GM12878 (cell line): Measurements from ENCODE around the gene SHMT1. TPM values are rescaled to one million over a fixed set of nuclear protein-coding genes. Genes with fewer than 3 reads are reported as not detected.

ENCODE experiments used
- BHLHE40 ChIP-seq, 2 experiments: fragments of 450-650 bp in 1 of 2; IDR thresholded peaks; 2 replicates each; pipeline ENCODE4 v1.6.1; 2011 to 2017; ENCODE audit warnings: low read depth in 2 of 2, borderline replicate concordance in 1 of 2, improper control_type of control experiment in 1 of 2, low read length in 1 of 2, mild to moderate bottlenecking in 1 of 2
- CBX3 ChIP-seq: fragments of 200-600 bp; sonication (generic); IDR thresholded peaks from 2 replicates; pipeline ENCODE4 v1.6.1; 2016; ENCODE audit warnings: low read depth, borderline replicate concordance
- E4F1 ChIP-seq: fragments of 450-650 bp; IDR thresholded peaks from 2 replicates; pipeline ENCODE4 v1.6.1; 2018; ENCODE audit warnings: borderline replicate concordance, mild to moderate bottlenecking; ENCODE audit not compliant: partially characterized antibody
- FOXK2 ChIP-seq: fragments of 450-650 bp; IDR thresholded peaks from 2 replicates; pipeline ENCODE4 v1.6.1; 2017; ENCODE audit warnings: mild to moderate bottlenecking, moderate library complexity
- IRF4 ChIP-seq: IDR thresholded peaks from 2 replicates; pipeline ENCODE4 v1.6.1; 2011; ENCODE audit warnings: low read depth, low read length
- KAT2A ChIP-seq: conservative IDR thresholded peaks from 2 replicates; pipeline ENCODE4 v1.6.1; 2011; ENCODE audit warnings: low read depth, low read length; ENCODE audit not compliant: control insufficient read depth
- KLF5 ChIP-seq: fragments of 450-650 bp; IDR thresholded peaks from 2 replicates; pipeline ENCODE4 v1.6.1; 2014; ENCODE audit warnings: mild to moderate bottlenecking; ENCODE audit not compliant: partially characterized antibody
- MTA2 ChIP-seq: fragments of 450-650 bp; IDR thresholded peaks from 2 replicates; pipeline ENCODE4 v1.6.1; 2016; ENCODE audit warnings: low read depth, mild to moderate bottlenecking, moderate library complexity
- PKNOX1 ChIP-seq: fragments of 450-650 bp; IDR thresholded peaks from 2 replicates; pipeline ENCODE4 v1.6.1; 2016; ENCODE audit warnings: mild to moderate bottlenecking
- PML ChIP-seq: IDR thresholded peaks from 2 replicates; pipeline ENCODE4 v1.6.1; 2012; ENCODE audit warnings: low read length, inconsistent platforms
- POLR2AphosphoS2 ChIP-seq: IDR thresholded peaks from 2 replicates; pipeline ENCODE4 v1.6.1; 2011; ENCODE audit warnings: low read depth, mild to moderate bottlenecking, low read length, improper control_type of control experiment, moderate library complexity
- POLR2AphosphoS5 ChIP-seq: IDR thresholded peaks from 2 replicates; pipeline ENCODE4 v1.6.1; 2011; ENCODE audit warnings: mild to moderate bottlenecking, low read length, inconsistent platforms
- POU2F2 ChIP-seq: IDR thresholded peaks from 3 replicates; pipeline ENCODE4 v1.6.1; 2011; ENCODE audit warnings: low read depth, mild to moderate bottlenecking, low read length, borderline replicate concordance
- REST ChIP-seq: IDR thresholded peaks from 2 replicates; pipeline ENCODE4 v1.6.1; 2012; ENCODE audit warnings: mild to moderate bottlenecking, low read depth, low read length
- RUNX3 ChIP-seq: IDR thresholded peaks from 2 replicates; pipeline ENCODE4 v1.6.1; 2012; ENCODE audit warnings: low read length, inconsistent platforms
- SMAD5 ChIP-seq: IDR thresholded peaks from 2 replicates; pipeline ENCODE4 v1.6.1; 2016; ENCODE audit warnings: antibody characterized with exemption, low read depth
- SREBF2 ChIP-seq: IDR thresholded peaks from 2 replicates; pipeline ENCODE4 v1.6.1; 2012; ENCODE audit warnings: mild to moderate bottlenecking, low read length
- YBX1 ChIP-seq: fragments of 450-650 bp; IDR thresholded peaks from 2 replicates; pipeline ENCODE4 v1.6.1; 2016; ENCODE audit warnings: antibody characterized with exemption
- ZNF592 ChIP-seq: fragments of 450-650 bp; IDR thresholded peaks from 2 replicates; pipeline ENCODE4 v1.6.1; 2017; ENCODE audit warnings: mild to moderate bottlenecking, moderate library complexity
- polyA plus RNA-seq, 11 experiments: library from polyadenylated mRNA; depleted of rRNA in 4 of 11; unstranded in 6 of 11; stranded (reverse) in 5 of 11; fragments of >200 nt; fragmentation: Nextera tagmentation in 4 of 11; fragmentation: Illumina TruSeq in 1 of 11; extraction: Ambion mirVana in 4 of 11; extraction: Trizol in 1 of 11; gene quantifications; 1 replicate in 1 of 11; 2 replicates in 10 of 11; pipeline versions ENCODE4 v1.2.1 to v1.2.3, GENCODE V29; 2011 to 2016; ENCODE audit warnings: inconsistent platforms in 2 of 11, missing spikeins in 2 of 11, low read depth in 1 of 11
- total RNA-seq, 4 experiments: library from RNA; depleted of rRNA in 3 of 4; stranded (reverse); fragments of >200 nt in 3 of 4; fragmentation: Illumina TruSeq in 1 of 4; extraction: Trizol in 1 of 4; gene quantifications; 2 replicates each; pipeline versions ENCODE4 v1.2.1 to v1.2.3, GENCODE V29; 2013 to 2021

The SHMT1 gene
- total and polyA plus RNA-seq, 10 of the 15 experiments (the other 5 are each of a cell fraction or from before 2014, with no cell fraction given): 5.2 to 60.1 (median 34.6) TPM

- TF ChIP-seq PKNOX1 (no peak), POLR2AphosphoS5 (peak; percentile 48; the same call in 1 of the 2 replicates), KLF5 (no peak), SMAD5 (no peak), ZNF592 (no peak), SREBF2 (no peak), E4F1 (no peak), BHLHE40 (IDR thresholded peaks at IDR 0.05; ENCODE audit: borderline replicate concordance in 1 of 2, low read depth in 2 of 2, low read length in 1 of 2) (peak in 1 of 2 experiments; percentile 79; a peak in 2 of 4 replicates), FOXK2 (no peak), POU2F2 (no peak), POLR2AphosphoS2 (no peak), PML (no peak), YBX1 (no peak), MTA2 (no peak), REST (no peak), CBX3 (no peak), RUNX3 (0 out of 2 replicates have a peak, but pooled peaks have one; percentile 3), KAT2A (no peak), IRF4 (no peak)
Observed at GRCh38 chr17:18363101-18364049, at the start of gene SHMT1 (continued).
